ENCODE measurements around the gene LRRC7.

- TF ChIP-seq CTCF (IDR thresholded peaks at IDR 0.05) = no peak
- TF ChIP-seq POLR2A (IDR thresholded peaks at IDR 0.05) = no peak
- TF ChIP-seq POLR2AphosphoS5 (IDR thresholded peaks at IDR 0.05) = no peak
Measured at GRCh38 chr1:69940816-69941215, 373.1 kb downstream of the LRRC7 start.

Data from breast epithelium (tissue), 3 donors.